ENCODE data around the gene TMEM141.

Gene TMEM141

DNA sequence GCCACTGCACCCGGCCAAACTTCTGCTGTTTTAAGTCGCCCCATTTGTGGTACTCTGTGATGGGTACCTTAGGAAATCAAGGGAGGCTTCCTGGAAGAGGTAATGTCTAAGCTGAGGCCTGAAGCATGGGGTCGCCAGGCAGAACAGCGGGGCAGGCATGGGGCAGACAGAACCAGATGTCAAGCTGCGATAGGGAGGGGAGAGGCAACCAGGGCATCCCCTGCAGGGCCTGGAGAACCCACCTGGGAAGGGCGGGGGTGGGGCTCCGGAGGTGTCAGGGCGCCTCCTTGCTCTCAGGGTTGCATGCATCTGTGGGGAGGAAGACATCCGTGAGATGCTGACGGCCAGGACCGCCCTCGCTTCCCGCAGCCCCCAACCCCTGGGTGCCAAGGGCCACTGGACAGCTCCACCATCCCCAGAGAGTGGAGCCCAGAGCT lies 29.6 kb upstream of the TMEM141 start:
- no peak overlapping the region for H3K4me3 ChIP-seq (ENCODE audit: low read depth, low read length)
- DNase-seq (ENCODE audit: low read depth): no peak
- TF ChIP-seq MYC (IDR thresholded peaks at IDR 0.05; ENCODE audit: low read depth, low read length) (no peak), POLR2A (IDR thresholded peaks at IDR 0.05; ENCODE audit: extremely low read depth, insufficient read length) (no peak)
- TF ChIP-seq, protein P1, sequence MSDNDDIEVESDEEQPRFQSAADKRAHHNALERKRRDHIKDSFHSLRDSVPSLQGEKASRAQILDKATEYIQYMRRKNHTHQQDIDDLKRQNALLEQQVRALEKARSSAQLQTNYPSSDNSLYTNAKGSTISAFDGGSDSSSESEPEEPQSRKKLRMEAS (IDR thresholded peaks at IDR 0.05; ENCODE audit: low read depth, low read length): no peak
- TF ChIP-seq, protein P2, sequence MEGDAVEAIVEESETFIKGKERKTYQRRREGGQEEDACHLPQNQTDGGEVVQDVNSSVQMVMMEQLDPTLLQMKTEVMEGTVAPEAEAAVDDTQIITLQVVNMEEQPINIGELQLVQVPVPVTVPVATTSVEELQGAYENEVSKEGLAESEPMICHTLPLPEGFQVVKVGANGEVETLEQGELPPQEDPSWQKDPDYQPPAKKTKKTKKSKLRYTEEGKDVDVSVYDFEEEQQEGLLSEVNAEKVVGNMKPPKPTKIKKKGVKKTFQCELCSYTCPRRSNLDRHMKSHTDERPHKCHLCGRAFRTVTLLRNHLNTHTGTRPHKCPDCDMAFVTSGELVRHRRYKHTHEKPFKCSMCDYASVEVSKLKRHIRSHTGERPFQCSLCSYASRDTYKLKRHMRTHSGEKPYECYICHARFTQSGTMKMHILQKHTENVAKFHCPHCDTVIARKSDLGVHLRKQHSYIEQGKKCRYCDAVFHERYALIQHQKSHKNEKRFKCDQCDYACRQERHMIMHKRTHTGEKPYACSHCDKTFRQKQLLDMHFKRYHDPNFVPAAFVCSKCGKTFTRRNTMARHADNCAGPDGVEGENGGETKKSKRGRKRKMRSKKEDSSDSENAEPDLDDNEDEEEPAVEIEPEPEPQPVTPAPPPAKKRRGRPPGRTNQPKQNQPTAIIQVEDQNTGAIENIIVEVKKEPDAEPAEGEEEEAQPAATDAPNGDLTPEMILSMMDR (IDR thresholded peaks at IDR 0.05; ENCODE audit: low read depth, low read length): no peak

DNA sequence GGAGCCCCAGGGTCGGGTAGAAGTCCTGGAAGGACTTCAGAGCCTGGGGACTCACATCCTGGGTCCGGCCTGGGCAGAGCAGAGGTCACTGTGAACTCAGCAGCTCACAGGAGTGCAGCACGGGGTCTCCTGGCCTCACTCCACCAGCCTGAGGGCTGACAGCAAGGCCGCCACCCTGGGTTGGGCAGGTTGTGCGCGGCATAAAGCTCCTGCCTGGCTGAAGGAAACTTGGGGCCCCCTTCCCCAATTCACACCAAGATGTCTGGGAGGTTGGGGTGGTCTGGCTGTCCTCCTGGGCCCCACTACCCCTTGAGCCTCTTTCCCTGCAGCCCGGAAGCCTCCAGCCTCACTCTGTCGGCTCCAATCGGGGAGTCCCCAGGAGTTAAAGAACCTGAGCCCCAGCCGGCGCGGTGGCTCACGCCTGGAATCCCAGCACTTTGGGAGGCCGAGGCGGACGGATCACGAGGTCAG lies 28.9 kb upstream of the TMEM141 start:
- TF ChIP-seq, protein P2 (IDR thresholded peaks at IDR 0.05; ENCODE audit: low read depth, low read length): no peak
- TF ChIP-seq MYC (IDR thresholded peaks at IDR 0.05; ENCODE audit: low read depth, low read length): no peak
- TF ChIP-seq, protein P1 (IDR thresholded peaks at IDR 0.05; ENCODE audit: low read depth, low read length): no peak
- TF ChIP-seq POLR2A (IDR thresholded peaks at IDR 0.05; ENCODE audit: extremely low read depth, insufficient read length): no peak
- DNase-seq (ENCODE audit: low read depth): no peak
- H3K4me3 ChIP-seq (ENCODE audit: low read depth, low read length): no peak overlapping the region

DNA sequence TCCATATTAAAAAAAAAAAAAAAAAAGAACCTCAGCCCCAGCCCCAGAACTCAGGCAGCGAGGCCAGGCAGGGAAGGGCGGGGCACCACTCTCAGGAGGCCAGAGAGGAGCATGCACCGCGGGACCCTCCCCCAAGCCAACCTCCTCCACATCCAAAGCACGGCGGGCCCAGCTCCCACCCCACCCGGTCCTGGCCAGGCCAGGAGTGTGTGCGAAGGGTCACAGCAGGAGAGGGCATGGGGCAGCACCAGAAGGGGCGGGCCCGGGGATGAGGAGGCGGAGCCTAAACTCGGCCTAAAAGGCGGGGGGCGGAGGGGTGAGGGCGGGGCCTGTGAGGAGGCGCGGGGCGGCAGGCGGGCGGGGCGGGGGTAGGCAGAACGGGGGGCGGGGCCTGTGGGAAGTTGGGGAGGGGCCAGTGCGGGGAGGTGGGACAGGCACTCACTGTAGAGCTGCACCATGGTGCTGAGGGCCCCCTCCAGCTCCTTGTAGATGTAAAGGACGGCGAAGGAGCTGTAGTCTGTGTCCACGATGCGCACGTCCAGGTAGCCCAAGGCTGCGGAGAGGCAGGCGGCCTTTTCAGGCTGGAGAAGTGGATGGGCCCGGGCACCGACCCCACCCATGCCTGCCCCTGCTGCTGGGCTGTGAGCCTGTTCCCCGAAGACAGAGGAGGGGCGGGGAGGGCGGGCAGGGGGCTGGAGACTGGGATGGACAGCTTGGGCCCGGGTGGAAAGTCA lies 28.1 kb upstream of the TMEM141 start:
- peak; percentile 37 for DNase-seq (ENCODE audit: low read depth)
- H3K4me3 ChIP-seq (ENCODE audit: low read depth, low read length): no peak overlapping the region

DNA sequence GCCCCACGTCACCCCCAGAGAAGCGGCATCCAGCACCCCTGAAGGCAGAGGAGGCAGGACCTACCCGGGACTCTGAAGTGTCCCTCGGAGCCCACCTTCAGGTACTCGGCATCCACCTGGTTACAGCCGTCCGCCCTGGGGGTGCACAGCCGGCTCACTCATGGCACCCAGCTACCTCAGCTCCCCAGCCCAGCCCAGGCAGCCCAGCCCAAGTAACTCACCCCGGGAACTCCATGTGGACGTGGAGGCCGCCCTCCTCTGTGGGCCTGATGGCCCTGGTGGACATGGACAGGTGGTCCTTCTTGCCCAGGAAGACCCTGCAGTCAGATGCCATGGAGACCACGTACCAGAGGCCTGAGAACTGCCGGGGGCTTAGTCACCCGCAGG lies 27.5 kb upstream of the TMEM141 start:
- H3K4me3 ChIP-seq (ENCODE audit: low read depth, low read length): no peak overlapping the region
- TF ChIP-seq, protein P1 (IDR thresholded peaks at IDR 0.05; ENCODE audit: low read depth, low read length): no peak
- TF ChIP-seq, protein P2 (IDR thresholded peaks at IDR 0.05; ENCODE audit: low read depth, low read length): no peak
- TF ChIP-seq MYC (IDR thresholded peaks at IDR 0.05; ENCODE audit: low read depth, low read length) (no peak), POLR2A (IDR thresholded peaks at IDR 0.05; ENCODE audit: extremely low read depth, insufficient read length) (no peak)
- DNase-seq (ENCODE audit: low read depth): no peak

More for the DNA sequence above, 28.1 kb upstream of the TMEM141 start:
- TF ChIP-seq MYC (IDR thresholded peaks at IDR 0.05; ENCODE audit: low read depth, low read length) (no peak), POLR2A (IDR thresholded peaks at IDR 0.05; ENCODE audit: extremely low read depth, insufficient read length) (no peak)
- TF ChIP-seq, protein P2 (IDR thresholded peaks at IDR 0.05; ENCODE audit: low read depth, low read length): no peak
- TF ChIP-seq, protein P1 (IDR thresholded peaks at IDR 0.05; ENCODE audit: low read depth, low read length): no peak

DNA sequence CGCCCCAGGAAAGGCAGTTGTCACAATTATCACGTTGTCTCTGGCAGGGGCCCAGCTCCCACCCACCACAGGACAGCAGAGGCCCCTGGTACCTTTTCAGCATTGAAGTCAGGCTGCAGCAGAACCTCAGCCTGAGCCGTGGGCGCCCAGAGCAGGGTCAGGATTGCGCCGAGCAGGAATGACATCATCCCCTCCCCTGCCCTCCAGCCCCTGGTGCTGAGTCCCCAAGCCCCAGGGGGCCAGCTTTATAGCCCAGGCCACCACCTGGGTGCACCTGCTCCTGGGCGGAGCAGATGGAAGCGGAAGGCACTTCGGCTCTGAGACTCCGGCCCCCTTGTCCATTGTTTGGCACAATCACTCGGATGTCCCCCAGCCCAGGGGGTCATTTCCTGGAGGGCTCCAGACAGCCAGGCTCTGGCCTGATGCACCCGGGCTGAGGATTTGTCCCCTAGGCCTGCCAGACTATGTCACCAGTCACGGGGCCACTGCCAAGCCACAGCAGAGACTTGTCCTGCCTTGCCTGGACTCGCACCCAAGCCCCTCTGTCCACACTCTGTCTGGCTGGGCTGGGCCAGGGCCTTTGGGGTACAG lies 26.7 kb upstream of the TMEM141 start, which contains the start of gene LCN15:
LCN15 (minus strand) TSS at position 218 of the 591 bp plus-strand sequence; CDS start at position 188, 30 bp downstream.
- DNase-seq (ENCODE audit: low read depth): no peak
- no peak for TF ChIP-seq MYC (IDR thresholded peaks at IDR 0.05; ENCODE audit: low read depth, low read length)
- no peak for TF ChIP-seq POLR2A (IDR thresholded peaks at IDR 0.05; ENCODE audit: extremely low read depth, insufficient read length)
- TF ChIP-seq, protein P2 (IDR thresholded peaks at IDR 0.05; ENCODE audit: low read depth, low read length): no peak
- TF ChIP-seq, protein P1 (IDR thresholded peaks at IDR 0.05; ENCODE audit: low read depth, low read length): no peak
- H3K4me3 ChIP-seq (ENCODE audit: low read depth, low read length): no peak within 1 kb of the TSS

Data from NB4 (cell line).